Left cardiac atrium (tissue), 4 donors: ENCODE measurements around the gene GDF10. TPM values are rescaled to one million over a fixed set of nuclear protein-coding genes. Genes with fewer than 3 reads are reported as not detected.

Source experiments
- ATAC-seq, 2 donors: fragments of 200-7000 bp; cut with Tn5 transposase; one replicate each; pipeline ENCODE4 v1.9.1; 2020; ENCODE audit warnings: mild to moderate bottlenecking in 2 of 2, moderate library complexity in 2 of 2
- DNase-seq: peaks from one replicate; pipeline ENCODE4 v3.0.0-alpha.2; 2020
- intact Hi-C, 2 donors: fragments of 100-400 bp; cut with DNase I; formaldehyde crosslinking; loops; one replicate each; pipeline versions ENCODE4 v1.14.1 to v1.15.1; 2022 to 2023
- total RNA-seq, 2 donors: library from RNA; stranded (reverse); fragmentation: NEBNext Ultra II Directional; extraction: Animal tissue kit (Norgen Biotek cat#: 25700); gene quantifications; one replicate each; pipeline ENCODE4 v1.2.1, GENCODE V29; 2021
- donor health status: DM: no; HTN: yes; CAD: no.
- donor health status: DM: no; HTN: yes; CAD: no; lungs with severe emphysema.
- donor health status: DM: yes; HTN: yes; CAD: no.
- donor health status: Dilated cardiomyopathy.

The GDF10 gene
- total RNA-seq, 2 donors from 2014 or later = 0.89 to 1.4 TPM

DNA sequence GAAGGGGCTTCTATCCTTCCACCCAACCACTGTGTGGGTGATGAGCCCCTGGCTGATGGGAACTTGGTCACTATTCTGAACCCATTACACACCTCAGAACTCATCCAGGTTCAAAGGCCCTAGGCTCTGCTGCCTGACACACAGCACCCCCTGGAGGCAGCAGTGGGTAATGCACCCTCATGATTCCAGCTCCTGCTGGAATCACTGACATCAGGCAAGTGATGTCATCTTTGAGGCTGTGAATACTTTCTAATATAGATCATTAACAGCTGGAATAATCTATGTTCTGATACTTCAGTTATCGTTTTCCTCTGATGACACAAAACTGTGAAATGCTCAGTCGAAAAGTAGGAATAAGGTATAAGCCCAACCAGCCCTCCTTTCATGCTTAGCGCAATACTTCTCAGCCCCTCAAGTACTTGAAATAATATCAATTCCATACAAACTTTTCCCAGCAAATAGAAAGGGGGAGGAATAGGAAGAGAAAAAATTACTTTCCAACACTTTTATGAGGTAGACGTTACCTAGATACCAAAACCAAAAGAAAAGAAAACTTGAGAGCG is 40.7 kb downstream of the GDF10 start:
- intact Hi-C loops = no loop called here
- ATAC-seq (peak; percentile 50 to 65), DNase-seq (peak; percentile 48)

DNA sequence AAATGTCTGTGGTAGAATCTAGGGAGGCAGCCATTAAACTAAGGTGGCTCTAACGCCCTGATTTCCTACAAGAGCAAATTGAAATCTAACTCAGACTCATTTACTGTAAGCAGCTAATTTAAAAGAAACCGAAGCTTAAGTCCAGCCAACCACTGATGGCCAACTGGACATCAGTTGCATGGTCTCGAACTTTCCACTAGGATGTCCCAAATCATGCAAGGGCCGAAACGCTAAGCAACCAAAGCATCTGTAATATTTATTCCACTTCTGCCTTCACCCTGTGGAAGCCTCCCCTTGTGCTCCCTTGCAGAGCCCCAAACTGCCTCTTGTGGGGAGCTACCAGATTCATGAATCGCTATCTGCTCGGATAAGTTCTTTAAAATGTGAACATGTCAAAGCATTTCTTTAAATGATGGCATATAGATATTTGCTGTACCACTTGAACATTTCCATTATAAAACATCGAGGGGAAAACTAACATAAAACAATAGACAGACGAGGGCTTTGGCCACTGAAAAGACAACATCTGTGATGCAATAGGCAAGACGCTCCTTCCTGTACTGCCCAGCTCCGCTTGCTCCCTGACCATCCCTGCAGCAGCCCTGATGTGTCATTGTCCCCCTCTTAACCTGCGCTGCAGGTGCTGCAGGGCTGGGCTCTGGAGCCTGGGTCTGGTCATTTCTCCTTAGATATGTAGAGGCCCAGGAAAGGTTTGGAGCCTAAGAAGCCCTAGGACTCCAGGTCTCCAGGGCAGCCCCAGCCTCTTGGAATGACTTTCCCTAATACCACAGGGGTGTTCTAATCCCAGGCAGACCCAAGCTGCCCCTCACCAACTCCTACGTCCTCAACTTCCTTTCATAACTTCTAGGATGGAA is 45.2 kb downstream of the GDF10 start:
- DNase-seq (no peak), ATAC-seq (no peak)
- intact Hi-C loops = no loop called here

DNA sequence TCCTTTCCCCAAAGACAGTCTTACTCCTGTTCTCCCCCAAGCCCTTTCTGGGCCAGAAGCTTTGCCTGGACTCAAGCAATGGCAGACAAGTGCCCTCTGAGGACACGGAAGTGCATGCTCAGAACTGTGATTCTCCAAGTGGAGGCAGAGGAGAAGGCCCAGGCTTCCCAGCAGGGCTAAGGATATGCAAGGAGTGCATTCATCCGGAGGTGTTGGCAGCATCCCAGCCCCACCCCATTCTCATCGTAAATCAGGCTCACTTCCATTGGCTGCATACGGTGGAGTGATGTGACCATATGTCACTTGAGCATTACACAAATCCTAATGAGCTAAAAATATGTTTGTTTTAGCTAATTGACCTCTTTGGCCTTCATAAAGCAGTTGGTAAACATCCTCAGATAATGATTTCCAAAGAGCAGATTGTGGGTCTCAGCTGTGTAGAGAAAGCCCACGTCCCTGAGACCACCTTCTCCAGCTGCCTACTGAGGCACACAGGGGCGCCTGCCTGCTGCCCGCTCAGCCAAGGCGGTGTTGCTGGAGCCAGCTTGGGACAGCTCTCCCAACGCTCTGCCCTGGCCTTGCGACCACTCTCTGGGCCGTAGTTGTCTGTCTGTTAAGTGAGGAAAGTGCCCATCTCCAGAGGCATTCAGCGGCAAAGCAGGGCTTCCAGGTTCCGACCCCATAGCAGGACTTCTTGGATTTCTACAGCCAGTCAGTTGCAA is 46.7 kb downstream of the GDF10 start:
- intact Hi-C loops = no loop called here
- no peak for ATAC-seq
- no peak for DNase-seq

DNA sequence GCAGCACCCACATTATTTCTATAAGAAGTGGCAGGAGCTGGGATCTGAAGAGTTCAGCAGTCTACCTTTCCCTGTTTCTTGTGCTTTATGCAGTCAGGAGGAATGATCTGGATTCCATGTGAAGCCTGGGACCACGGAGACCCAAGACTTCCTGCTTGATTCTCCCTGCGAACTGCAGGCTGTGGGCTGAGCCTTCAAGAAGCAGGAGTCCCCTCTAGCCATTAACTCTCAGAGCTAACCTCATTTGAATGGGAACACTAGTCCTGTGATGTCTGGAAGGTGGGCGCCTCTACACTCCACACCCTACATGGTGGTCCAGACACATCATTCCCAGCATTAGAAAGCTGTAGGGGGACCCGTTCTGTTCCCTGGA is 47.3 kb downstream of the GDF10 start:
- no peak for DNase-seq
- intact Hi-C loops = no loop called here
- ATAC-seq = no peak

DNA sequence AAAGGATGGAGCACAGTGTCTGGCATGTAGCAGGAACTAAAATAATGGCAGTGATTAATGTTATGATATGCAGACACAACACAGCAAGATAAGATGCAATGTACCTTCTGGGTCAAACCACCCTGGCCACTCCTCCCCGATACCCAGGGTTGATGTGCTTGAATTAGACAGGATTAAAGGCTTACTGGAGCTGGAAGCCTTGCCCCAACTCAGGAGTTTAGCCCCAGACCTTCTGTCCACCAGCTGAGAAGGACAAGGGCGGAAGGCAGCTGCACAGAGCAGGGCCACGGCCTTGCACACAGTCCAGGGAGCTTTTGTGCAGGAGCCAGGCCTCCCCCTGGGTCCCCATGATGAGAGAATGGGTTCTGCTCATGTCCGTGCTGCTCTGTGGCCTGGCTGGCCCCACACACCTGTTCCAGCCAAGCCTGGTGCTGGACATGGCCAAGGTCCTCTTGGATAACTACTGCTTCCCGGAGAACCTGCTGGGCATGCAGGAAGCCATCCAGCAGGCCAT is 48.2 kb downstream of the GDF10 start, which contains the start of gene RBP3:
TSS of gene RBP3 (plus strand) at position 226 of the 514 bp plus-strand sequence. CDS start at position 348, 122 bp downstream.
- intact Hi-C loops = no loop called here
- DNase-seq (no peak), ATAC-seq (no peak)

DNA sequence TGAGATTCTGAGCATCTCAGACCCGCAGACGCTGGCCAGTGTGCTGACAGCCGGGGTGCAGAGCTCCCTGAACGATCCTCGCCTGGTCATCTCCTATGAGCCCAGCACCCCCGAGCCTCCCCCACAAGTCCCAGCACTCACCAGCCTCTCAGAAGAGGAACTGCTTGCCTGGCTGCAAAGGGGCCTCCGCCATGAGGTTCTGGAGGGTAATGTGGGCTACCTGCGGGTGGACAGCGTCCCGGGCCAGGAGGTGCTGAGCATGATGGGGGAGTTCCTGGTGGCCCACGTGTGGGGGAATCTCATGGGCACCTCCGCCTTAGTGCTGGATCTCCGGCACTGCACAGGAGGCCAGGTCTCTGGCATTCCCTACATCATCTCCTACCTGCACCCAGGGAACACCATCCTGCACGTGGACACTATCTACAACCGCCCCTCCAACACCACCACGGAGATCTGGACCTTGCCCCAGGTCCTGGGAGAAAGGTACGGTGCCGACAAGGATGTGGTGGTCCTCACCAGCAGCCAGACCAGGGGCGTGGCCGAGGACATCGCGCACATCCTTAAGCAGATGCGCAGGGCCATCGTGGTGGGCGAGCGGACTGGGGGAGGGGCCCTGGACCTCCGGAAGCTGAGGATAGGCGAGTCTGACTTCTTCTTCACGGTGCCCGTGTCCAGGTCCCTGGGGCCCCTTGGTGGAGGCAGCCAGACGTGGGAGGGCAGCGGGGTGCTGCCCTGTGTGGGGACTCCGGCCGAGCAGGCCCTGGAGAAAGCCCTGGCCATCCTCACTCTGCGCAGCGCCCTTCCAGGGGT is 48.9 kb downstream of the GDF10 start:
- DNase-seq (no peak), ATAC-seq (no peak)
- intact Hi-C loops = no loop called here

DNA sequence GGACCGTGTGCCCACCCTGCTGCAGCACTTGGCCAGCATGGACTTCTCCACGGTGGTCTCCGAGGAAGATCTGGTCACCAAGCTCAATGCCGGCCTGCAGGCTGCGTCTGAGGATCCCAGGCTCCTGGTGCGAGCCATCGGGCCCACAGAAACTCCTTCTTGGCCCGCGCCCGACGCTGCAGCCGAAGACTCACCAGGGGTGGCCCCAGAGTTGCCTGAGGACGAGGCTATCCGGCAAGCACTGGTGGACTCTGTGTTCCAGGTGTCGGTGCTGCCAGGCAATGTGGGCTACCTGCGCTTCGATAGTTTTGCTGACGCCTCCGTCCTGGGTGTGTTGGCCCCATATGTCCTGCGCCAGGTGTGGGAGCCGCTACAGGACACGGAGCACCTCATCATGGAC is 49.5 kb downstream of the GDF10 start:
- intact Hi-C loops = no loop called here
- no peak for DNase-seq
- no peak for ATAC-seq

DNA sequence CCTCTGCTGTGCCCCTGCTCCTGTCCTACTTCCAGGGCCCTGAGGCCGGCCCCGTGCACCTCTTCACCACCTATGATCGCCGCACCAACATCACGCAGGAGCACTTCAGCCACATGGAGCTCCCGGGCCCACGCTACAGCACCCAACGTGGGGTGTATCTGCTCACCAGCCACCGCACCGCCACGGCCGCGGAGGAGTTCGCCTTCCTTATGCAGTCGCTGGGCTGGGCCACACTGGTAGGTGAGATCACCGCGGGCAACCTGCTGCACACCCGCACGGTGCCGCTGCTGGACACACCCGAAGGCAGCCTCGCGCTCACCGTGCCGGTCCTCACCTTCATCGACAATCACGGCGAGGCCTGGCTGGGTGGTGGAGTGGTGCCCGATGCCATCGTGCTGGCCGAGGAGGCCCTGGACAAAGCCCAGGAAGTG is 50.0 kb downstream of the GDF10 start:
- ATAC-seq (no peak), DNase-seq (no peak)
- intact Hi-C loops = no loop called here

DNA sequence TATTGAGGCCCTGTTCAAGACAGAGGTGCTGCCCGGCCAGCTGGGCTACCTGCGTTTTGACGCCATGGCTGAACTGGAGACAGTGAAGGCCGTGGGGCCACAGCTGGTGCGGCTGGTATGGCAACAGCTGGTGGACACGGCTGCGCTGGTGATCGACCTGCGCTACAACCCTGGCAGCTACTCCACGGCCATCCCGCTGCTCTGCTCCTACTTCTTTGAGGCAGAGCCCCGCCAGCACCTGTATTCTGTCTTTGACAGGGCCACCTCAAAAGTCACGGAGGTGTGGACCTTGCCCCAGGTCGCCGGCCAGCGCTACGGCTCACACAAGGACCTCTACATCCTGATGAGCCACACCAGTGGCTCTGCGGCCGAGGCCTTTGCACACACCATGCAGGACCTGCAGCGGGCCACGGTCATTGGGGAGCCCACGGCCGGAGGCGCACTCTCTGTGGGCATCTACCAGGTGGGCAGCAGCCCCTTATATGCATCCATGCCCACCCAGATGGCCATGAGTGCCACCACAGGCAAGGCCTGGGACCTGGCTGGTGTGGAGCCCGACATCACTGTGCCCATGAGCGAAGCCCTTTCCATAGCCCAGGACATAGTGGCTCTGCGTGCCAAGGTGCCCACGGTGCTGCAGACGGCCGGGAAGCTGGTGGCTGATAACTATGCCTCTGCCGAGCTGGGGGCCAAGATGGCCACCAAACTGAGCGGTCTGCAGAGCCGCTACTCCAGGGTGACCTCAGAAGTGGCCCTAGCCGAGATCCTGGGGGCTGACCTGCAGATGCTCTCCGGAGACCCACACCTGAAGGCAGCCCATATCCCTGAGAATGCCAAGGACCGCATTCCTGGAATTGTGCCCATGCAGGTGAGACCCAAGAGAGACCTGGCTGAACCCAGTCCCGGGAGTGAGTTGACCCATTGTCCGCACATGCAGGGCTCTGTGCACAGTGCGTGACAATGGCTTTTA is 51.0 kb downstream of the GDF10 start:
- intact Hi-C loops = no loop called here
- DNase-seq (no peak), ATAC-seq (no peak)

DNA sequence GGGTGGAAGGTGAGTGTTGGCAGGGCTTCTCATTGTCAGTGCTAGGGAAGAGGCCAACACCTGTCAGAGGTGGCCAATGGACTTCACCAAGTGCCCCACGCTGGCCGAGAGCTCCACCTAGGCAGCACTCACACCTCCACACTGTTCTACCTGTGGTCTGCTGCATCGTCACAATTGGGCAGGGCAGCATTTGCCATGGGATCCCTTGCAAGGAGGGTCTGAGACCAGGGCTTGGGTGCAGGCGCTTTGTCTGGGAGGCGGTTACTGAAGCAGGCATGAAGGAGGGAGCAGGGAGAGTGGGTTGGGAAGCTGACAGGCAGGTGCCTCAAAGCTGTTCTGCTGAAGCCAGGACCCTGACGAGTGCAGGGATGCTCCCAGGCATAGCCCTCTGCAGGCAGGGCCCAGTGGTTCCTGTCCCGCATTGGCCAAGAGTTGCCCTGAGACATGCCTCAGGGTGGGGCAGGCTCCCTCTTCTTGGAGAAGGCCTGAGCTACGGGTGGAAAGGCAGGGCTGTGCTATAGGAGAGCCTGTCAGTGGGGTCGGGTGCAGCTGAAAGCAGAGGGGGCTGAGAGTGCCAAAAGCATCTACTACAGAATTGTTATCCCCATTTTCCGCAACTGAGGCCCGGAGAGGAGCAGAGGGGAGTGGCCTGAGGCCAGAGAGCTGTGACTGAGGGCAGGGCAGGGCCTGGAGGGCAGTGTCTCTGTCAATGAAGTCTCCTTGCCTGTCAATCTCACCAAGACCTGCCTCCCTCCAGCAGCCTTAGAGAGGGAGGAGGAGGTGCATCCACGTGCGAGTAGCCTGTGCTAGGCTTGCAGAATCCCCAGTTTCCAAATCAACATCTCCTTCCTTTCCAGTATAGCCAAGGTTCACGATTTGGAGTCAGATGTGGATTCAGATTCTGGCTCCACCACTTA is 52.2 kb downstream of the GDF10 start:
- ATAC-seq = no peak
- DNase-seq = no peak
- intact Hi-C loops = no loop called here

DNA sequence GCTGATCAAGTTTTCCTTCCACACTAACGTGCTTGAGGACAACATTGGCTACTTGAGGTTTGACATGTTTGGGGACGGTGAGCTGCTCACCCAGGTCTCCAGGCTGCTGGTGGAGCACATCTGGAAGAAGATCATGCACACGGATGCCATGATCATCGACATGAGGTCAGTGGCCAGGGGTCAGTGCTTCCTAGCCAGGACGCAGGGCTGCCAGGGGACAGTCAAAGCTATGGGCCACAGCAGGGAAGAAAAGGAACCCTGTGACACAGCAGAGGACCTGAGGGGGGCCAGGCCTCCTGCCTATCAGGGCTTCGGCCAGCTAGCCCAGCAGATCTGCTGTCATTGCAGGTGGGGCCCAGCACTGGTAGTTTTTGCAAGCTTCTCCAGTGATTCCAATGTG is 53.4 kb downstream of the GDF10 start:
- DNase-seq (no peak), ATAC-seq (no peak)
- intact Hi-C loops = no loop called here

DNA sequence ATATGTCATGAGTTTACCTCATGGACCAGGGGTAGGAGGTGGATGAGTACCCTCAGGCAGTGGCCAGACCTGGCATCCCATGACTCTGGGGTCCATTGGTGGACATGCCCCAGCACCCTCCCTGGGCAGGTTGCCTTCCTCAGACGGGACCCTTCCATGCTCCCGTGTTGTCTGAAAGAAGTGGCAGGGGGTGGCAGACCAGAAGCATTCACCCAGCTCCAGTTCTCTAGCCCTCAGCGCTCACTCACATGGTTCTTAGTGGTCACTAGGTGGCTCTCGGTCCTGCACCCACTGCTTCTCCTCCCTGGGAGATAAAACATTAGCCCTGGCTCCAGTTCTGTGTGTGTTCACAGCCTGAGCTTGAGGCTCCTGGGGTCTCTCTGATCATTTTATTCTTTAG is 54.2 kb downstream of the GDF10 start:
- no peak for DNase-seq
- no peak for ATAC-seq
- intact Hi-C loops = no loop called here

DNA sequence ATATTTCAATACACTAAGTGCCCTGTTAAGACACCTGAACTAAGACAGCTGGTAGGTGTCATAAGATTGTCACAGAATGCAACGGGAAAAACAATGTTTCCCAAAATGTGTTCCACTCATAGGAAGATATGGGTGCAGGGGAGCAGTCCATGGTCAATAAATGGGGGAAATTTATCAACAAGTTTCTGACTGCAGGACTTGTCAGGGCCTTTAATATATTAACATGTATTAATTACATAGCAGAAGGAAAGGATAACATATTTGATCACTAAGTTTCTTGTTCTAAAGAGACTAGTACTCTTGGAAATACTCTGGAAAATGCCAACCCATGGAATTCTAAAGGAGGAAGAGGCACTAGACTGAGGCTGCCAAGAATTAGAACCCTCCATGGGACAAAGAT is 54.9 kb downstream of the GDF10 start:
- intact Hi-C loops = no loop called here
- DNase-seq = no peak
- ATAC-seq = no peak

DNA sequence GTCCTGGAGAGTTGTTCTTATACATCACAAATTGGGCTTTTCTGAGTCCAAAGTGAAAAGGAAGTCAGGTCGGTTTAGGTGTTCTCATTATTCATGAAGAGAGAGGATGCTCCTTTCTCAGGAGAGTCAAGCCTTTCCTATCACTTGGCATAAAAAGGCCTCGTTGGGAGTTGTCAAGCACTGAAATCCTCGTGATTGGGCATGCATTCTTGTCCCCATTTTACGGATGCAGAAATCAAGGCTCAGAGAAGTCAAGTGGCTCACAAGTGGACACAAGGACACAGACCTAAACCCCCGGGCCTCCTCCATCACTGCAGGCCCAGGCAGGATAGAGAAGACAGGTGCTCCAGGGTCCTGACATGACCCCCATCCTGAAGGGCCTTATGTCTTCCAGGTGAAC is 56.7 kb downstream of the GDF10 start:
- ATAC-seq (no peak), DNase-seq (no peak)
- intact Hi-C loops = loop anchor here in 1 of 2 donors (1.0 kb wide), 1 partner anchor 24 kb away; no protein-coding TSS in a partner anchor

DNA sequence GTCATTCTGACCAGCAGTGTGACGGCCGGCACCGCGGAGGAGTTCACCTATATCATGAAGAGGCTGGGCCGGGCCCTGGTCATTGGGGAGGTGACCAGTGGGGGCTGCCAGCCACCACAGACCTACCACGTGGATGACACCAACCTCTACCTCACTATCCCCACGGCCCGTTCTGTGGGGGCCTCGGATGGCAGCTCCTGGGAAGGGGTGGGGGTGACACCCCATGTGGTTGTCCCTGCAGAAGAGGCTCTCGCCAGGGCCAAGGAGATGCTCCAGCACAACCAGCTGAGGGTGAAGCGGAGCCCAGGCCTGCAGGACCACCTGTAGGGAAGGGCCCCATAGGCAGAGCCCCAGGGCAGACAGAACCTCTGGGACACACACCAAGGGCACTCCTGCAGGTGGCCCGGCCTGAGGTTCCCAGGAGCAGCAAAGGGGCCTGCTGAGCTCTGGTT is 57.2 kb downstream of the GDF10 start:
- intact Hi-C loops = no loop called here
- no peak for DNase-seq
- no peak for ATAC-seq

DNA sequence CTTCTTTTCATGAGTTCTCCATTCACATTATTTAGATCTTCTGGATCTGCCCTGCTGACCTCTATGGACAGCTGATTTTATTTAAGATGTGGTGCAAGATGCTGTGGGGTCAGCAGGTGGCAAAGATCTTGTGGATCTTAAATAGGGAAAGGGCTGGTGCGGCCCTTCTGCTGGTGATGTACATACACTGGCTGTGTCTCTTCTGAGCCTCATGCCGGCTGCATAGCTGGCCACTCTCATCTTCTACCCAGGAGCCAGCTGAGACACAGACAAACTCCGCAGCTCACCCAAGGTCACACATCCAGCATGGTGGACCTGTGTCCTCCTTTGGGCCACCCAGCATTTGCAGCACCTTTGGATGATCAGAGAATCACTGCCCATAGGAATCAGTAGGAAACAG is 57.9 kb downstream of the GDF10 start:
- no peak for DNase-seq
- intact Hi-C loops = no loop called here
- ATAC-seq = no peak

DNA sequence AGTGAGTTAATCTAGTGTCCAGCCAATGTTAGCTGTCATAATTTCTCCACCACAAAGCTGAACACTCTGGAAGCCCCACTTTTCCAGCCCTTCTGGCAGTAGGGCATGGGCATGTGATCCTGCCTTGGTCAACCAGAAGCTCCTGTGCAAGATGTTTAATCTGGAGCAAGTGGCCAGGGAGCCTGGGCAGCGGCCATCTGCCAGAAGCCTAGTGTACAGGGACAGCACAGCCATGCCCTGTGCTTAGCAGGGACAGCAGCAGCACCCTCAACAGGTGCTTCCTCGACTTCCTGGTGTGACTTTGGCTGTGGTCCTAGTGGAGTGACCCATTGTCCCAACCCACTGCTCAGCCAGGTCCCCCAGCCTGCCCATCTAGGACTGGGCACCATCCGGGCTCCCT is 58.5 kb downstream of the GDF10 start:
- intact Hi-C loops = no loop called here
- DNase-seq = no peak
- ATAC-seq = no peak
